HepG2 (cell line): ENCODE measurements around the gene MRPL37. TPM values are rescaled to one million over a fixed set of nuclear protein-coding genes. Genes with fewer than 3 reads are reported as not detected.

Source experiments
- GFI1 ChIP-seq: sonication (generic); formaldehyde crosslinking; IDR thresholded peaks from 2 replicates; pipeline ENCODE4 v1.5.0; 2020; ENCODE audit warnings: missing genetic modification reagents, mild to moderate bottlenecking, borderline replicate concordance
- HMGXB3 ChIP-seq: sonication (generic); formaldehyde crosslinking; IDR thresholded peaks from 2 replicates; pipeline ENCODE4 v1.4.0; 2020; ENCODE audit warnings: missing genetic modification reagents, borderline replicate concordance
- NFAT5 ChIP-seq: sonication (generic); formaldehyde crosslinking; IDR thresholded peaks from 2 replicates; pipeline ENCODE4 v1.4.0; 2020; ENCODE audit warnings: missing genetic modification reagents
- ZFP90 ChIP-seq: sonication (generic); formaldehyde crosslinking; IDR thresholded peaks from 2 replicates; pipeline ENCODE4 v1.8.0; 2022; ENCODE audit warnings: missing genetic modification reagents, mild to moderate bottlenecking, inconsistent platforms, borderline replicate concordance
- ZNF205 ChIP-seq: IDR thresholded peaks from 2 replicates; pipeline ENCODE4 v1.6.1; 2018; ENCODE audit warnings: missing biosample characterization, missing genetic modification reagents
- ZNF335 ChIP-seq: sonication (generic); formaldehyde crosslinking; IDR thresholded peaks from 2 replicates; pipeline ENCODE4 v1.4.0; 2020; ENCODE audit warnings: missing genetic modification reagents
- ZNF646 ChIP-seq: sonication (generic); formaldehyde crosslinking; IDR thresholded peaks from 2 replicates; pipeline ENCODE4 v1.9.0; 2021; ENCODE audit warnings: mild to moderate bottlenecking, missing genetic modification reagents
- ZSCAN5A ChIP-seq: sonication (generic); formaldehyde crosslinking; IDR thresholded peaks from 2 replicates; pipeline ENCODE4 v1.8.0; 2022; ENCODE audit warnings: mild to moderate bottlenecking, missing genetic modification reagents, borderline replicate concordance
- polyA plus RNA-seq, 8 experiments: library from polyadenylated mRNA; depleted of rRNA in 3 of 8; stranded (reverse) in 7 of 8; unstranded in 1 of 8; fragments of >200 nt; fragmentation: Illumina TruSeq in 4 of 8; extraction: Trizol in 4 of 8; gene quantifications; 2 replicates each; pipeline versions ENCODE4 v1.2.1 to v1.2.3, GENCODE V29; 2011 to 2016; ENCODE audit warnings: low read depth in 4 of 8, missing spikeins in 1 of 8, mixed read lengths in 1 of 8; ENCODE audit not compliant: insufficient read depth in 1 of 8
- total RNA-seq, 5 experiments: library from RNA; depleted of rRNA; stranded (reverse); fragments of >200 nt; fragmentation: Illumina TruSeq; extraction: Trizol; gene quantifications; 2 replicates each; pipeline ENCODE4 v1.2.3, GENCODE V29; 2016; ENCODE audit warnings: low read depth in 1 of 5

Gene MRPL37
- total and polyA plus RNA-seq, 2 of the 13 experiments (the other 11 are each of a cell fraction or from before 2014, with no cell fraction given), result 31.7 to 127 TPM

GRCh38 chr1:54255026-54255702 lies 55.2 kb downstream of the MRPL37 start (continued):
- TF ChIP-seq ZNF646 (CRISPR knock-in tag) (no peak), HMGXB3 (CRISPR knock-in tag) (no peak), ZSCAN5A (CRISPR knock-in tag) (no peak), ZFP90 (CRISPR knock-in tag) (no peak), ZNF205 (CRISPR knock-in tag) (no peak), NFAT5 (CRISPR knock-in tag) (no peak), GFI1 (no peak), ZNF335 (CRISPR knock-in tag) (no peak)
- TF ChIP-seq, all 625 proteins: peak for 0
